Lower lobe of right lung (tissue), 2 donors: Measurements from ENCODE around the gene IFITM5. TPM values are rescaled to one million over a fixed set of nuclear protein-coding genes. Genes with fewer than 3 reads are reported as not detected.
"Not testable (repeated sequence)": the region's sequence is repeated elsewhere in the genome, so short reads cannot be mapped to it uniquely, and the experiment has no call there.

Experiments
- ATAC-seq, 2 donors: fragments of 200-7000 bp; cut with Tn5 transposase; one replicate each; pipeline ENCODE4 v1.9.1; 2020 to 2022; ENCODE audit warnings: mild to moderate bottlenecking in 2 of 2, moderate library complexity in 2 of 2
- DNase-seq: peaks from one replicate; pipeline ENCODE4 v3.0.0-alpha.2; 2020
- H3K27ac ChIP-seq: fragments of 200-600 bp; one replicate; pipeline ENCODE4 v1.8.0; 2022
- H3K27me3 ChIP-seq: fragments of 200-600 bp; one replicate; pipeline ENCODE4 v1.8.0; 2022; ENCODE audit warnings: low read depth
- H3K36me3 ChIP-seq: fragments of 200-600 bp; one replicate; pipeline ENCODE4 v1.8.0; 2022; ENCODE audit warnings: mild to moderate bottlenecking
- H3K4me1 ChIP-seq: fragments of 200-600 bp; one replicate; pipeline ENCODE4 v1.8.0; 2022
- H3K4me3 ChIP-seq: fragments of 200-600 bp; one replicate; pipeline ENCODE4 v1.8.0; 2022; ENCODE audit warnings: mild to moderate bottlenecking
- H3K9me3 ChIP-seq: fragments of 200-600 bp; one replicate; pipeline ENCODE4 v1.8.0; 2022
- CTCF ChIP-seq: fragments of 200-600 bp; IDR thresholded peaks from one replicate; pipeline ENCODE4 v1.8.0; 2022; ENCODE audit warnings: antibody characterized with exemption, mild to moderate bottlenecking
- intact Hi-C: fragments of 100-400 bp; cut with DNase I; formaldehyde crosslinking; loops from one replicate; pipeline ENCODE4 v1.11.0; 2022
- total RNA-seq: library from RNA; stranded (reverse); fragmentation: NEBNext Ultra II Directional; extraction: Animal tissue kit (Norgen Biotek cat#: 25700); gene quantifications from one replicate; pipeline ENCODE4 v1.2.1, GENCODE V29; 2021
- donor health status: DM: no; HTN: yes; CAD: no; lungs with severe emphysema.

IFITM5 gene
- total RNA-seq, 1 donor from 2014 or later: not detected

DNA sequence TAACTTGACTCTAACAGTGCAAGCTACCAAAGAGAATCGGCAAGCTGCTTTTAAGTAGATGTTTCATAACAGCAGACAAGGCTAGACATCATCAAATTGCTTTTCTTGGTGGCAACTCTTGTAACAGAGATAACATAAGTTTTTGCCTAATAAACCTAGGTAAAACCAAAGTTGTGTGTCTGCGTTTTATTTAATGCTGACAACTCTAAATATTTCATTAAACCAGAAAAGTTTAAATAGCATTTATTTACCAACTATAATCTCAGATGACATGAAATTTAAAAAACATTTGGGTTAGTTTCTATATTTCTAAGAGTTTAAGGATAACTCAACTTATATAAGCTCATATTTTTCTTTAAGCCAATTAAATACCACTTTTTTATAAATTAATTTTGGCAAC is 40.6 kb upstream of the IFITM5 start:
- Histone ChIP-seq H3K27ac (no peak overlapping the region), H3K4me1 (peaks cover 14% of the 10 kb centered on the region), H3K4me3 (no peak overlapping the region), H3K27me3 (no peaks in the 10 kb centered on the region), H3K9me3 (no peaks in the 10 kb centered on the region), H3K36me3 (no peaks in the 10 kb centered on the region)
- ATAC-seq: no peak
- no peak for DNase-seq
- intact Hi-C loops: no loop called here
- no peak for TF ChIP-seq CTCF

DNA sequence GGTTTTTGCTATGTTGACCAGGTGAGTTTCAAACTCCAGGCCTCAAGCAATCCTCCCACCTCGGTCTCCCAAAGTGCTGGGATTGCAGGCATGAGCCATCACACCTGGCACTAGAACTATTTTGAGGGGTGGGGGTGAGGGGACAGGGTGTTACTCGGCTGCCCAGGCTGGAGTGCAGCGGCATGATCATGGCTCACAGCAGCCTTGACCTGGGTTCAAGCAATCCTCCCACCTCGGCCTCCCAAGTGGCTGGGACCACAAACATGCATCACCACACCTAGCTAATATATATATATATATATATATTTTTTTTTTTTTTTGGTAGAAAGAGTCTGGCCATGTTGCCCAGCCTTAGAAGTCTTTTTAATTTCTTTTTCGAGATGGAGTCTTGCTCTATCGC is 38.4 kb upstream of the IFITM5 start:
- H3K4me1 ChIP-seq: peaks cover 14% of the 10 kb centered on the region
- no peak for DNase-seq
- H3K27me3 ChIP-seq: no peaks in the 10 kb centered on the region
- H3K4me3 ChIP-seq: no peak overlapping the region
- no peak for TF ChIP-seq CTCF
- H3K9me3 ChIP-seq: no peaks in the 10 kb centered on the region
- H3K27ac ChIP-seq: no peak overlapping the region
- intact Hi-C loops: no loop called here
- no peak for ATAC-seq
- no peaks in the 10 kb centered on the region for H3K36me3 ChIP-seq

DNA sequence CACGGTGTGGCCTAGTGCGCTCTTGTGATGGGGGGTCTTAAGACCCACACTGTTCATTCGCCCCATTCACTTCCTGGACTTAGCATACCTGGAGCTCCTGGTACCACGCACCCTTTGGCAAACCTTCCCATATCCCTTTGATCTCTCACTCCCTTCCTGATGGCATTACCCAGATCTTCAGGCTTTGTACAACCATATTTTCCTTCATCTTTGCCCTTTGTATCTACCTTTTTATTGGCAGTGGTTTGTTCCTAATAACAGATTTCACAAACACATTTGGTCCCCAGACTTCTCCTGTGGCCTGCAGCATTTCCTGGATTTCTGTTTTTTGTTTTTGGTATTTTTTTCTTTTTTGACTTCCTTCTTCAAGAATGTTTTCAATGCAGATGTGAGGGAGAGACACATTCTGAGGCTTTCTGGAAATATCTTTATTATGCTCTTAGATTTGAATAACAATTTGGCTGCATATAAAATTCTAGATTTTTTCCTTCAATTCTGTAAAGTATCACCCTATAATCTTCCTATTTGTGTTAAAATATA is 37.4 kb upstream of the IFITM5 start:
- intact Hi-C loops: no loop called here
- peak overlapping the region; percentile 67 for H3K27ac ChIP-seq
- no peaks in the 10 kb centered on the region for H3K9me3 ChIP-seq
- H3K4me1 ChIP-seq: peaks cover 14% of the 10 kb centered on the region
- TF ChIP-seq CTCF: no peak
- ATAC-seq (no peak), DNase-seq (no peak)
- H3K36me3 ChIP-seq: no peaks in the 10 kb centered on the region
- H3K4me3 ChIP-seq: no peak overlapping the region
- no peaks in the 10 kb centered on the region for H3K27me3 ChIP-seq

DNA sequence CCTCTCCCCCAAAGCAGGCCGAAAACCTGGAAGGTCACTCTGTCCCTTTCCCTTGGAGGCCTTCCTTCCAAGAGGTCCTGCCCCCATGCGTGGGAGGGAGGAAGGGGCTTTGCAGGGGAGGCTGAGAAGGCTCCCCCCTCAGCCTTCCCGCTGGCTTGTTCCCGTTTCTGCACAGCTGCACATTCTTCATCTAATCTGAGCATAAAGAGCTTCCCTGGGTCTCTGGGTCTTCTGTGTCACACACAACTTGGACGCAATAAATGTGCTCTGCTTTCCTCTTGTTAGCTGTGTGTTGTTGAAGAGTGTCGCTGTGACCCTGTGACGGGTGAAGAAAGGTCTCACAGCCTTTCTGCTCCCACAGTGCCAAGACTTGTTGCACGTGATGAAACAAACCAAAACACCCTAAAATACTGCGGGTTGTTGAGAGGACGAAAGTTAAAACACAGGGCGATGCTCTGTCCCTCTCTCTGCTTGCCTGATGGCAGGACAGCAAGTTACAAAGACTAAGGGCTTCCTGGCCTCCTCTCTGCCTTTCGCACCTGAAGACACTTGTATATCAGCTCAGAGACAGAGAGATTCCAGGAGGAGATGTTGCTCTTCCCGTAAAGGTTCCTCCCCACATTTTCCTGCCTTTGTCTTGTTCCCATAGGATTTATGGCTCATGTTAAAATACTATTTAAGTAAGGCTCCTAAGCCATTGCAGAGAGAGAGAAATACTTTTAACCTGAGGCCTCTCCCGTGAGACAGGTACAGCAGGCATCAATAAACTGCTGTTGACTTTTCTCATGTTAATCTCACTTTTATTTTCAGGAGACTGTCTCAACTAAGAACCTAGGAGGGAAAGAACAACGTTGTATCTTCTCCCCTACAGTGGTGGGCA is 36.7 kb upstream of the IFITM5 start:
- Histone ChIP-seq H3K4me3 (no peak overlapping the region), H3K27me3 (no peaks in the 10 kb centered on the region), H3K9me3 (no peaks in the 10 kb centered on the region), H3K36me3 (no peaks in the 10 kb centered on the region), H3K4me1 (peaks cover 14% of the 10 kb centered on the region), H3K27ac (peak overlapping the region; percentile 67)
- DNase-seq (no peak), ATAC-seq (peak in 1 of 2 donors; percentile 29)
- no peak for TF ChIP-seq CTCF
- intact Hi-C loops: no loop called here

GRCh38 chr11:334264-334994 is 35.1 kb upstream of the IFITM5 start:
- intact Hi-C loops: no loop called here
- ATAC-seq (peak in 1 of 2 donors; percentile 51), DNase-seq (no peak)

DNA sequence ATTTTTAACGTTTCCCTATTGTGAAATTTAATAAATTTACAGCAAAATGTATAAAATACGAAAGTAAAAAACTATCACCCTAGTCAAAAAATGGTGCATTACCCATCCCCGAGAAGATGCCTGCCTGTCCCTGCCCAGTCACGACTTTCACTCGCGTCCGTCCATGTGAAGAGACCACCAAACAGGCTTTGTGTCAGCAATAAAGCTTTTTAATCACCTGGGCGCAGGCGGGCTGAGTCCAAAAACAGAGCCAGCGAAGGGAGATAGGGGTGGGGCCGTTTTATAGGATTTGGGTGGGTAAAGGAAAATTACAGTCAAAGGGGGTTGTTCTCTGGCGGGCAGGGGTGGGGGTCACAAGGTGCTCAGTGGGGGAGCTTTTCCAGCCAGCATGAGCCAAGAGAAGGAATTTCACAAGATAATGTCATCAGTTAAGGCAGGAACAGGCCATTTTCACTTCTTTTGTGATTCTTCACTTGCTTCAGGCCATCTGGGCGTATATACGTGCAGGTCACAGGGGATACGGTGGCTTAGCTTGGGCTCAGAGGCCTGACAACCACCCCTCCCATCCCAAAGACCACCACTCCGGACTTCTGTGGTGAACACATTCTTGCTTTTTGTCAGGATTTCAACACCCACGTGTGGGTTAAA is 34.4 kb upstream of the IFITM5 start:
- ATAC-seq, H3K27me3 ChIP-seq, H3K4me3 ChIP-seq, DNase-seq, H3K9me3 ChIP-seq, intact Hi-C loops, H3K36me3 ChIP-seq: not testable (repeated sequence)
- Histone ChIP-seq H3K27ac (peak overlapping the region; percentile 11), H3K4me1 (peaks cover 14% of the 10 kb centered on the region)

More at GRCh38 chr11:334264-334994, 35.1 kb upstream of the IFITM5 start:
- no peak overlapping the region for H3K4me3 ChIP-seq
- no peak for TF ChIP-seq CTCF
- no peaks in the 10 kb centered on the region for H3K27me3 ChIP-seq
- no peaks in the 10 kb centered on the region for H3K36me3 ChIP-seq
- peaks cover 14% of the 10 kb centered on the region for H3K4me1 ChIP-seq
- H3K27ac ChIP-seq: peak overlapping the region; percentile 11
- H3K9me3 ChIP-seq: no peaks in the 10 kb centered on the region
